ENCODE measurements around the gene HSD17B3.
A peak's percentile ranks its signal among the peaks of the same experiment; 100 is the strongest.
"Not testable (repeated sequence)": the region's sequence is repeated elsewhere in the genome, so short reads cannot be mapped to it uniquely, and the experiment has no call there.

HSD17B3 gene

GRCh38 chr9:96317335-96317980 lies 15.5 kb upstream of the HSD17B3 start:
- in situ Hi-C loops (cut with MboI; ENCODE audit: low pct_unique_long_range_greater_than_20kb, low sequenced_read_pairs), result no loop called here
- DNase-seq, result peak; percentile 61

GRCh38 chr9:96309850-96310249 lies 7.9 kb upstream of the HSD17B3 start:
- in situ Hi-C loops (cut with MboI; ENCODE audit: low pct_unique_long_range_greater_than_20kb, low sequenced_read_pairs), result no loop called here

GRCh38 chr9:96306958-96307357 lies 5.0 kb upstream of the HSD17B3 start:
- DNase-seq; in situ Hi-C loops (cut with MboI; ENCODE audit: low pct_unique_long_range_greater_than_20kb, low sequenced_read_pairs): not testable (repeated sequence)

More at GRCh38 chr9:96309850-96310249, 7.9 kb upstream of the HSD17B3 start:
- no peak for DNase-seq

GRCh38 chr9:96305171-96305570 lies 3.2 kb upstream of the HSD17B3 start:
- DNase-seq, result no peak

GRCh38 chr9:96304230-96304629 lies 2.3 kb upstream of the HSD17B3 start:
- DNase-seq, result no peak
- in situ Hi-C loops (cut with MboI; ENCODE audit: low pct_unique_long_range_greater_than_20kb, low sequenced_read_pairs), result no loop called here

More at GRCh38 chr9:96305171-96305570, 3.2 kb upstream of the HSD17B3 start:
- in situ Hi-C loops (cut with MboI; ENCODE audit: low pct_unique_long_range_greater_than_20kb, low sequenced_read_pairs), result no loop called here

- DNase-seq, result no peak
Measured at GRCh38 chr9:96299823-96300222, 2.2 kb downstream of the HSD17B3 start.

GRCh38 chr9:96294159-96294545 lies 7.8 kb downstream of the HSD17B3 start:
- in situ Hi-C loops (cut with MboI; ENCODE audit: low pct_unique_long_range_greater_than_20kb, low sequenced_read_pairs), result no loop called here
- DNase-seq, result no peak

More at GRCh38 chr9:96299823-96300222, 2.2 kb downstream of the HSD17B3 start:
- in situ Hi-C loops (cut with MboI; ENCODE audit: low pct_unique_long_range_greater_than_20kb, low sequenced_read_pairs), result no loop called here

GRCh38 chr9:96293498-96294158 lies 8.3 kb downstream of the HSD17B3 start:
- in situ Hi-C loops (cut with MboI; ENCODE audit: low pct_unique_long_range_greater_than_20kb, low sequenced_read_pairs), result no loop called here
- no peak for DNase-seq

- in situ Hi-C loops (cut with MboI; ENCODE audit: low pct_unique_long_range_greater_than_20kb, low sequenced_read_pairs), result no loop called here
- DNase-seq, result no peak
Measured at GRCh38 chr9:96289392-96289791, 12.6 kb downstream of the HSD17B3 start.

GRCh38 chr9:96281641-96282040 lies 20.3 kb downstream of the HSD17B3 start:
- in situ Hi-C loops (cut with MboI; ENCODE audit: low pct_unique_long_range_greater_than_20kb, low sequenced_read_pairs), result no loop called here
- no peak for DNase-seq

GRCh38 chr9:96279932-96280331 lies 22.0 kb downstream of the HSD17B3 start:
- no peak for DNase-seq
- in situ Hi-C loops (cut with MboI; ENCODE audit: low pct_unique_long_range_greater_than_20kb, low sequenced_read_pairs), result no loop called here

GRCh38 chr9:96274939-96275338 lies 27.0 kb downstream of the HSD17B3 start:
- no peak for DNase-seq
- in situ Hi-C loops (cut with MboI; ENCODE audit: low pct_unique_long_range_greater_than_20kb, low sequenced_read_pairs), result no loop called here

- in situ Hi-C loops (cut with MboI; ENCODE audit: low pct_unique_long_range_greater_than_20kb, low sequenced_read_pairs), result no loop called here
- DNase-seq, result no peak
Measured at GRCh38 chr9:96270236-96270744, 31.7 kb downstream of the HSD17B3 start.

- DNase-seq, result no peak
- in situ Hi-C loops (cut with MboI; ENCODE audit: low pct_unique_long_range_greater_than_20kb, low sequenced_read_pairs), result no loop called here
Measured at GRCh38 chr9:96258967-96259366, 43.0 kb downstream of the HSD17B3 start.

- peak; percentile 57 for DNase-seq
- in situ Hi-C loops (cut with MboI; ENCODE audit: low pct_unique_long_range_greater_than_20kb, low sequenced_read_pairs), result no loop called here
Measured at GRCh38 chr9:96256800-96257199, 45.2 kb downstream of the HSD17B3 start.

GRCh38 chr9:96255698-96256097 lies 46.3 kb downstream of the HSD17B3 start:
- in situ Hi-C loops (cut with MboI; ENCODE audit: low pct_unique_long_range_greater_than_20kb, low sequenced_read_pairs), result no loop called here
- DNase-seq, result no peak

- in situ Hi-C loops (cut with MboI; ENCODE audit: low pct_unique_long_range_greater_than_20kb, low sequenced_read_pairs), result no loop called here
- DNase-seq, result peak; percentile 47
Measured at GRCh38 chr9:96253059-96253696, 48.8 kb downstream of the HSD17B3 start.

- in situ Hi-C loops (cut with MboI; ENCODE audit: low pct_unique_long_range_greater_than_20kb, low sequenced_read_pairs), result no loop called here
- DNase-seq, result no peak
Measured at GRCh38 chr9:96251451-96251850, 50.5 kb downstream of the HSD17B3 start.

- DNase-seq, result no peak
- in situ Hi-C loops (cut with MboI; ENCODE audit: low pct_unique_long_range_greater_than_20kb, low sequenced_read_pairs), result no loop called here
Measured at GRCh38 chr9:96249746-96250145, 52.2 kb downstream of the HSD17B3 start.

GRCh38 chr9:96246267-96246671 lies 55.7 kb downstream of the HSD17B3 start:
- in situ Hi-C loops (cut with MboI; ENCODE audit: low pct_unique_long_range_greater_than_20kb, low sequenced_read_pairs), result no loop called here
- no peak for DNase-seq
